AG04449 (cell line): ENCODE data around the gene KXD1.

Experiments used
- CTCF ChIA-PET: fragments of 350-600 bp; formaldehyde crosslinking; extraction: SDS; loops from one replicate; lab custom pipeline; 2021; ENCODE audit warnings: antibody characterized with exemption; lab: Yijun Ruan, JAX
- POLR2A ChIA-PET: fragments of 400-600, 350-600 bp; formaldehyde crosslinking; extraction: SDS; loops from one replicate; lab custom pipeline; 2020; ENCODE audit warnings: antibody characterized with exemption, inconsistent platforms; lab: Yijun Ruan, JAX
- DNase-seq: peaks from one replicate; pipeline ENCODE4 v3.0.0-alpha.2; 2010; ENCODE audit warnings: low read depth, low spot score
- H3K4me3 ChIP-seq: 2 replicates; pipeline ENCODE4 v1.5.1; 2011; ENCODE audit warnings: low read depth, mild to moderate bottlenecking, control low read depth, low read length
- CTCF ChIP-seq: IDR thresholded peaks from one replicate; pipeline ENCODE4 v1.5.1; 2011; ENCODE audit warnings: mild to moderate bottlenecking, moderate library complexity, low read length, control low read depth, inconsistent platforms; ENCODE audit not compliant: insufficient read depth; ENCODE audit errors: missing control alignments

KXD1 gene

GRCh38 chr19:18603958-18604819, 46.5 kb downstream of the KXD1 start:
- ChIA-PET POLR2A (no interaction called here), CTCF (interaction anchor here (0.7 to 2.9 kb wide), 5 partner anchors 9 to 243 kb away, joined by 3 to 10 read pairs (median 8); no protein-coding TSS in a partner anchor)
- H3K4me3 ChIP-seq = no peak overlapping the region
- no peak for DNase-seq
- TF ChIP-seq CTCF = no peak

GRCh38 chr19:18604820-18605159, 47.1 kb downstream of the KXD1 start:
- CTCF ChIA-PET = interaction anchor here (0.7 to 2.9 kb wide), 5 partner anchors 10 to 242 kb away, joined by 3 to 10 read pairs (median 8); no protein-coding TSS in a partner anchor
- POLR2A ChIA-PET = no interaction called here

GRCh38 chr19:18605196-18605545, 47.5 kb downstream of the KXD1 start:
- DNase-seq = no peak
- POLR2A ChIA-PET = no interaction called here
- no peak for TF ChIP-seq CTCF
- CTCF ChIA-PET = interaction anchor here (1.5 to 1.6 kb wide), 3 partner anchors 10 to 242 kb away, joined by 5 to 8 read pairs (median 8); no protein-coding TSS in a partner anchor
- H3K4me3 ChIP-seq = no peak overlapping the region

More at GRCh38 chr19:18604820-18605159, 47.1 kb downstream of the KXD1 start:
- DNase-seq = no peak
- no peak for TF ChIP-seq CTCF
- no peak overlapping the region for H3K4me3 ChIP-seq

- no peak overlapping the region for H3K4me3 ChIP-seq
- no peak for DNase-seq
- ChIA-PET POLR2A (no interaction called here), CTCF (interaction anchor here (1.5 to 1.6 kb wide), 3 partner anchors 10 to 242 kb away, joined by 5 to 8 read pairs (median 8); no protein-coding TSS in a partner anchor)
- no peak for TF ChIP-seq CTCF
Observed at GRCh38 chr19:18605546-18606280, 48.0 kb downstream of the KXD1 start.

GRCh38 chr19:18606281-18607225, 48.9 kb downstream of the KXD1 start, which contains the start of gene CRLF1:
TSS of gene CRLF1 (minus strand) at chr19:18606799. CDS start at chr19:18606656, 143 bp downstream.
- no peak for DNase-seq
- ChIA-PET POLR2A (no interaction called here), CTCF (interaction anchor here (1.5 kb wide), 1 partner anchor 12 kb away, joined by 7 read pairs; no protein-coding TSS in a partner anchor)
- no peak within 1 kb of the TSS for H3K4me3 ChIP-seq
- no peak for TF ChIP-seq CTCF
